Measurements from ENCODE around the gene MED7. TPM values are rescaled to one million over a fixed set of nuclear protein-coding genes. Genes with fewer than 3 reads are reported as not detected.
A peak's percentile ranks its signal among the peaks of the same experiment; 100 is the strongest.

The MED7 gene
- total and polyA plus RNA-seq, 12 donors, result 7.3 to 11.5 (median 9.3) TPM

GRCh38 chr5:157113002-157113401 lies 29.7 kb downstream of the MED7 start:
- peaks cover 0 to 23% (median 3%) of the 10 kb centered on the region in 9 donors for H3K4me1 ChIP-seq
- no peaks in the 10 kb centered on the region for H3K36me3 ChIP-seq
- no peak for TF ChIP-seq CTCF (IDR thresholded peaks at IDR 0.05)
- intact Hi-C loops (cut with DNase I), result no loop called here
- DNase-seq, result no peak
- no peaks in the 10 kb centered on the region for H3K27me3 ChIP-seq
- peak overlapping the region in 1 of 10 donors; percentile 80 for H3K27ac ChIP-seq
- peak in 1 of 8 donors; percentile 33 for ATAC-seq
- 58 to 69% methylated on average over 5 of the region's 5 CpGs for WGBS, 2 donors
- no peaks in the 10 kb centered on the region for H3K9me3 ChIP-seq
- H3K4me3 ChIP-seq, result no peak overlapping the region

GRCh38 chr5:157109744-157110143 lies 32.9 kb downstream of the MED7 start:
- Histone ChIP-seq H3K4me1 (peaks cover 0 to 38% (median 0%) of the 10 kb centered on the region in 9 donors), H3K4me3 (peak overlapping the region in 1 of 10 donors; percentile 48), H3K9me3 (no peaks in the 10 kb centered on the region), H3K36me3 (peaks cover 0 to 9% (median 0%) of the 10 kb centered on the region in 9 donors), H3K27ac (peak overlapping the region in 2 of 10 donors; percentile 36 to 92), H3K27me3 (no peaks in the 10 kb centered on the region)
- intact Hi-C loops (cut with DNase I), result no loop called here
- DNase-seq (no peak), ATAC-seq (peak in 5 of 8 donors; percentile 29 to 48 (median 43))
- 42 to 64% methylated on average over 1 of the region's 1 CpG for WGBS, 2 donors
- no peak for TF ChIP-seq CTCF (IDR thresholded peaks at IDR 0.05)

GRCh38 chr5:157108976-157109375 lies 33.7 kb downstream of the MED7 start, which contains the start of gene HAVCR2:
TSS of gene HAVCR2 (minus strand) at chr5:157109044. CDS start at chr5:157108983, 61 bp downstream.
- Histone ChIP-seq H3K36me3 (peaks cover 0 to 15% (median 0%) of the 10 kb centered on the region in 9 donors), H3K4me3 (peak within 1 kb of the TSS in 6 of 10 donors; percentile 5 to 48 (median 26)), H3K27me3 (no peaks in the 10 kb centered on the region), H3K4me1 (peaks cover 0 to 40% (median 0%) of the 10 kb centered on the region in 9 donors), H3K27ac (peak within 1 kb of the TSS in 5 of 10 donors; percentile 37 to 92 (median 39)), H3K9me3 (no peaks in the 10 kb centered on the region)
- 57 to 58% methylated on average over 4 of the region's 4 CpGs for WGBS, 2 donors
- intact Hi-C loops (cut with DNase I), result no loop called here
- ATAC-seq (peak in 7 of 8 donors; percentile 31 to 75 (median 71)), DNase-seq (peak in 1 of 2 donors; percentile 15)
- TF ChIP-seq CTCF (IDR thresholded peaks at IDR 0.05), result no peak

GRCh38 chr5:157107508-157107907 lies 35.2 kb downstream of the MED7 start:
- DNase-seq (no peak), ATAC-seq (no peak)
- no peak for TF ChIP-seq CTCF (IDR thresholded peaks at IDR 0.05)
- H3K36me3 ChIP-seq, result peaks cover 0 to 21% (median 0%) of the 10 kb centered on the region in 9 donors
- intact Hi-C loops (cut with DNase I), result no loop called here
- H3K27me3 ChIP-seq, result no peaks in the 10 kb centered on the region
- peaks cover 0 to 36% (median 0%) of the 10 kb centered on the region in 9 donors for H3K4me1 ChIP-seq
- WGBS, 2 donors, result 39 to 74% methylated on average over 3 of the region's 3 CpGs
- peak overlapping the region in 3 of 10 donors; percentile 15 to 92 (median 37) for H3K27ac ChIP-seq
- H3K9me3 ChIP-seq, result no peaks in the 10 kb centered on the region
- peak overlapping the region in 2 of 10 donors; percentile 11 to 48 for H3K4me3 ChIP-seq

All from heart right ventricle (tissue), 16 donors.